22Rv1 (cell line): ENCODE data around the gene MACIR.
A peak's percentile ranks its signal among the peaks of the same experiment; 100 is the strongest.

Experiments
- CTCF ChIP-seq: fragments of 450-650 bp; IDR thresholded peaks from 2 replicates; pipeline ENCODE4 v1.5.1; 2017; ENCODE audit warnings: mild to moderate bottlenecking
- ZFX ChIP-seq: fragments of 450-650 bp; IDR thresholded peaks from 2 replicates; pipeline ENCODE4 v1.6.1; 2017; ENCODE audit warnings: antibody characterized with exemption, borderline replicate concordance

- TF ChIP-seq CTCF = peak; percentile 49
- no peak for TF ChIP-seq ZFX
Observed at GRCh38 chr5:103224894-103225246, 33.7 kb upstream of the MACIR start.
